Kidney capillary endothelial cell (primary cell): Measurements from ENCODE around the gene ANKRD7.
"Not testable (repeated sequence)": the region's sequence is repeated elsewhere in the genome, so short reads cannot be mapped to it uniquely, and the experiment has no call there.

Experiments
- DNase-seq: peaks from one replicate; pipeline ENCODE4 v3.0.0-alpha.2; 2018; ENCODE audit warnings: low spot score

ANKRD7 gene

GRCh38 chr7:118239014-118239413 lies 14.5 kb downstream of the ANKRD7 start:
- no peak for DNase-seq

GRCh38 chr7:118240320-118240719 lies 15.8 kb downstream of the ANKRD7 start:
- DNase-seq = not testable (repeated sequence)

- DNase-seq = no peak
These were observed 19.2 kb downstream of the ANKRD7 start for GRCh38 chr7:118243695-118244094.

- no peak for DNase-seq
These were observed 20.9 kb downstream of the ANKRD7 start for GRCh38 chr7:118245267-118246040.

GRCh38 chr7:118250860-118251494 lies 26.5 kb downstream of the ANKRD7 start:
- no peak for DNase-seq

- DNase-seq = no peak
These were observed 27.6 kb downstream of the ANKRD7 start for GRCh38 chr7:118252087-118252486.

GRCh38 chr7:118259115-118259514 lies 34.6 kb downstream of the ANKRD7 start:
- peak; percentile 4 for DNase-seq

GRCh38 chr7:118264836-118265235 lies 40.3 kb downstream of the ANKRD7 start:
- DNase-seq = no peak

- no peak for DNase-seq
These were observed 56.0 kb downstream of the ANKRD7 start for GRCh38 chr7:118280319-118281012.

- DNase-seq = no peak
These were observed 56.7 kb downstream of the ANKRD7 start for GRCh38 chr7:118281196-118281595.

- no peak for DNase-seq
These were observed 60.9 kb downstream of the ANKRD7 start for GRCh38 chr7:118285358-118285757.

- DNase-seq = no peak
These were observed 61.6 kb downstream of the ANKRD7 start for GRCh38 chr7:118286131-118286530.

- no peak for DNase-seq
These were observed 63.6 kb downstream of the ANKRD7 start for GRCh38 chr7:118288098-118288497.

- no peak for DNase-seq
These were observed 65.0 kb downstream of the ANKRD7 start for GRCh38 chr7:118289476-118289875.
